NCI-H187 (cell line): ENCODE measurements around the gene SBF2.
"Not testable (repeated sequence)": the region's sequence is repeated elsewhere in the genome, so short reads cannot be mapped to it uniquely, and the experiment has no call there.

Source experiments
- DNase-seq, 2 experiments: peaks; one replicate each; lab custom pipeline; 2025; lab: John Stamatoyannopoulos, UW

Gene SBF2

GRCh38 chr11:10012068-10012467 lies 282.0 kb downstream of the SBF2 start:
- DNase-seq: no peak

- no peak for DNase-seq
Measured at GRCh38 chr11:10005955-10006525, 288.0 kb downstream of the SBF2 start.

DNA sequence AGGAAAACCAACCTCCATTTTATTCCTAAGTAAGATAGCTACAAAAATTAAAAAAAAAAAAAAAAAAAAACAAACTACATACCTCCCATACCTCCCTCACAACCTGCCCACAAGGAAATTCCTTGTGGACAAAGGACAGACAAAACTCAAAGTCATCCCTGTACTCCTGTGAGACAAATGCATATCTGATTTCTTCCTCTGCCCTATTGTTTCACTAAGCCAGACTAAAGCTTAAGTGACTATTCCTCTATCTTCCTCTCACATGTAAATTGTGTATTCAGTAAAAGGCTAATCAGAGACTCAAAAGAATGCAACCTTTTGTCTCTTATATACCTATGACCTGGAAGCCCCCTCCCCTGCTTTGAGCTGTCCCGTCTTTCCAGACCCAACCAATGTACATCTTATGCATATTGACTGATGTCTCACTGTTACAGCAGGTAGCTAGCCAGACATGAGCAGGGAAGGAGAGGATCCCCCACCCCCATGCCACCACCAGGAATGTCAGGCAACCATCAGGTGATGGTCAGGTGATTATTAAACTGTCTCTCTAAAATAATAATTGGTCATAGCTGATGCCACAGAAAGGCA lies 289.4 kb downstream of the SBF2 start:
- DNase-seq: no peak

DNA sequence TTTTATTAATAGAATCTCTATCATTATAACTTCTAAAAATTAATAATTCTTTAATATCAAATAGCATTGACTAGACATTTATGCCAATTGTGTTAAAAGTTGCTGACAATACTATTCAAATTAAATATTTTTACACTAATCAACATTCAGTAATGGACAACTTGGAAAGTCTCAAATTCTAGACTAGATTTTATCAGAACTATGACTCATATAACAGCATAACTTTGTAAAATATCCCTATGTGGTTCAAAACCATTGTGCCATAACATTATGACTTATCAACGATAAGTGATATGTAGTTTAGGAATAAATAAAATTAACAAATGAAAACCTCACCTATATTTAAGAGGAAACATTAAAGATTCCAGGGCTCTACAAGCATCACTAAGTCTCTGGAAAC lies 291.8 kb downstream of the SBF2 start:
- no peak for DNase-seq

DNA sequence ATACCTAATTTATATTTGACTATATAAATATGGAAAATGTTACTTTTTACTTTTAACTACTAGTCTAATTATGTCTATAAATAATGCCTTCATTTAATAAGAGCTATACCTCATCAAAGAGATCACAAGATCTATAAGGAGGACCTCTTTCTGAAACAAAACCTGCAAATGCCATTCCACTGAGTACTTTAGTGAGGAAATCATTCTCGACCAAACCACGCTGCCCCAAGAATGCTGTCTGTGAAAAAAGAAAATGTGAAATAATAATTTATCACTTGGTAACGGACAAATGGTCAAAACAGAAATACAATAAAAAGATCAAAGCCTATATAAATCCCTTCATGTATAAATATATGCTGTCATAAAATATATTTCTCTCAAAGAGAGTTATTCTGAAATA lies 301.7 kb downstream of the SBF2 start:
- DNase-seq: no peak

DNA sequence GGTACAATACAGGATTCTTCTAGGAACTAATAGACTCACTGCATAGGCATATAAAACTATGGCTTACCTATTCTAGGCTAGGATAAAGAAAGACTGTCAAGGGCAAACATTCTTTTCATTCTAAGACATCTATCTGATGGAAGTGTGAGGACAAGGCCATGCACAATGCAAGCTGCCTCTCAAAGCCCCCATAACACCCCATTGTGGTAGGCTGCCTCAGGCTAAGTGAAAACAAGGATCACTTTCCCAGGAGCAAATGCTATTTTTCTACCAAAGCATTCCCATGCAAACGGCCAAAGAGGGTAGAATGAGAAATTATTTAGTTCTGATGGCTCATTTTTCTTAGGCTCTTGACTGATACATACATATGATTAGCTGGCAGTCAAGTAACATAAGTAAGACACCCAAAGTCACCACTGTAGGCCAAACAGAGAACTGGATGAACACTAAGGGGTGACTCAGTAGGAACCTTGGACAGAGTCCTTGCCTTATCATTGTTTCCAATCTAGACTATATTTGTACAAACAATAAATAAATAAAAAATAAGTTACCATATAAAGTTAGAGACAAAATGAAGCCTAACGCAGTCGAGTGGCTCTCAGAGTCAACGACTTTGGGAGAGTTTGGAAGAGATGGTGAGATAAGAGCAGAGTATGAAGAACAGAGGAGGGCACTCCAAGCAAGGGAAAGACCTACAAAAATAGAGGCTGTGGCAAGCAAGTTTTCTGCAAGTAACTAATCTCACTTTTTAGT lies 303.6 kb downstream of the SBF2 start:
- no peak for DNase-seq

- not testable (repeated sequence) for DNase-seq
Measured at GRCh38 chr11:9987303-9987702, 306.7 kb downstream of the SBF2 start.

DNA sequence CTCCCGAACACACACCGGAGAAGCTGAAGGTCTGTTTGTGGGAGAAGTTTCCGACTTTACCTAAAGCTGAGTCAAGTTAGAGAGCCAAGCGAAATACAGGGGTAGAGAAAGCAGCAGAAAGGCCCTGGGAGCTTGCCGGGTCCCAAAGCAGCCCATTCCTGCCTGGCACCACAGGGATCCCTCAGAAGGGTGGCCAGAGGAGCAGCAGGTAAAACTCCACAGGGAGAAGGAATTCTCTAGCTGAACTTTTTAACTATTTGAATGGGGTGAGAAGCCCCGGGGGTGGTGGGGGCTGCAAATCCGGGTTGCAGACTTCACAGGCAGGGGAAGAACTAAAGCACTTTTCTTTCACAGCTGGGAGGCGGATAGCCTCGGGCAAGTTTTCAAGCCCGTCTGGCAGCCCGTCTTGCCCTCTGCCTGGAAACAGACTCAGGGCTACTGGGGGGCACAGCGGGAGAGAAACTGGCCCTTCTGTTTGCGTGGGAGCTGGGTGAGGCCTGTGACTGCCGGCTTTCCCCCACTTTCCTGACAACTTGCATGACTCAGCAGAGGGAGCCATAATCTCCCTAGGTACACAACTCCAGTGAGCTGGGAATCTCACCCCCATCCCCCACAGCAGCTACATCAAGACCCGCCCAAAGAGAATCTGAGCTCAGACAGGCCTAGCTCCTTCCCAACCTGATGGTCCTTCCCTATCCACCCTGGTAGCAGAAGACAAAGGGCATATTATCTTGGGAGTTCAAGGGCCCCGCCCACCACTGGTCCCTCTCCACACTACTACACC lies 311.0 kb downstream of the SBF2 start:
- DNase-seq: no peak

- no peak for DNase-seq
Measured at GRCh38 chr11:9982127-9982795, 311.8 kb downstream of the SBF2 start.

DNA sequence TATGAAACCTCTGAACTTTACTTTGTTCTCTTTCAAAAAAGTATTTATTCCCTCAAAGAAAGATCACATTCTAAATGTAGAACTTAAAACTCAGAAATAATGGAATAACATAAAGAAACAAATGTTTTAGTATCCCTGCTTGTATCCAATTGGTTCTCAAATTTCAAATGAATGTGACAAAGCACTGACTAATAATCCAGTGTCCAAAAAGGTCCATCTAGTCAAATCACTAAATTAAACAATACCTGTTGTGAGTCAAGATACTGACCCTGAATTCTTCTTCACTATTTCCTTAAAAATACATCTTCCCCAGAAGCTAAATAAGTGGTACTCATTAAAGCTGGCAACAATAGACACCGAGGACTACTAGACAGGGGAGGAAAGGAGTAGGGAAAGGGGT lies 313.1 kb downstream of the SBF2 start:
- no peak for DNase-seq

- no peak for DNase-seq
Measured at GRCh38 chr11:9977554-9977953, 316.5 kb downstream of the SBF2 start.

DNA sequence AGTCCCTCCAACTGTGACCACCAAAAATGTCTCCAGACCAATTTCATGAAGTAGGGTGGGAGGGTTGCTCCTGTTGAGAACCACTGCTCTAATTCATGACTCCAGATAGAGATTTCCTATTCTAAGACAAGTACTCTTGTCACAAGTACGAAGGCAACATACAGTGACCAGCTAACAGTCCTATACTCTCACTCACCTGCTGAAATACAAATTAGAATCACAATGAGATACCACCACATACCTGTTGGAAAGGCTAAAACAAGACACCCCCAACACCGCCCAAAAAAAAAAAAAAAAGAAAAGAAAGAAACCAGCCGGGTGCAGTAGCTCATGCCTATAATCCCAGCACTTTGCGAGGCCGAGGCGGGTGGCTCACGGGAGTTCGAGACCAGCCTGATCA lies 319.6 kb downstream of the SBF2 start:
- DNase-seq: no peak

DNA sequence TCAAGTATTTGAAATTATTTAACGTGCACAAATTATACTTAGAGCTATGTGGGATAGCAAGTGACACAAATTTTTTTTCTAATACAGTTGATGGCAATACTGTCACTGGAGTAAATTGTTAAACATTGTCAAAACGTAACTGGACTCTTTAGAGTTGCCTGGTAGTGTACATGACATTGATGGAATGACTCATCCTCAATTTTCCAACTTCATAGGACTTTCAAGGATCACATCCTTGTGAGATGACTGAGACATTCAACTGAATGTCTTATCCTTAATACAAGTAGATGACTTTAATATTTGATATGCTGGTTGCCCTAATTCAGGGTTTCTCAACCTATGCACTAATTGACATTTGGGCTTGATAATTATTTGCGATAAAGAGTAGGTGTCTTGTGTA lies 320.1 kb downstream of the SBF2 start:
- no peak for DNase-seq

- DNase-seq: peak in 1 of 2 experiments; percentile 5
Measured at GRCh38 chr11:9972989-9973388, 321.0 kb downstream of the SBF2 start.

DNA sequence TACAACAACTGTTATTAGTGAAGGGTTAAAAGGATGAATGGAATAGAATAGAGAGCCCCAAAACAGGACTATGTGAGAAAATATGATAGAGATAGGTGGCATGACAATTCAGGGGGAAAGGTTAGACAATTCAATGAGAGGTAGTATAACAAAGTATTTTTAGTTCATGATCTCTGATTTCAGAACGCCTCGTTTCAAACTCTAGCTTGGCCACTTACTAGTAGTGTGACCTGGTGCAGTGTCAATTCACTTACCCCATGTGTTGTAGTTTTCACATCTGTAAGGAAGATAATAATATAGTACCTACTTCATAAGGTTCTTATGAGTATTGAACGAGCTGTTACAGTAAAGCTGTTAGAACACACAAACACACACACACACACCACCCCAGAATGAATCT lies 322.1 kb downstream of the SBF2 start:
- DNase-seq: no peak

DNA sequence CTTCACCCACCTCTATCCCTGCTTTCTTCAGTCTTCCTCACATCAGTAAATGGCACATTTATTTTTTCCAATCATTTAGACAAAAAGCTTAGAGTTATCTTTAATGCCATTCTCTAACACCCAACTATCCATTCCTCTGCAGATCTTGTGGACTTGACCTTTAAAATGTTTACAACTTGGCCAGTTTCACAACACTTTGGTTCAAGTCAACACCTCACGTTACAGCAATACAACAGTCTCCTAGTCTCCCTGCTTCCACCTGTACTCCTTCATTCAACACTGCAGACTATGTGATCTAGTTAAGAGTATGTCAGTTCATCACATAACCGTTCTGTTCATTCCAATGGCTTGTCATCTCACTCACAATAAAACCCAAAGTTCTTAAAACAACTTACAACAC lies 325.0 kb downstream of the SBF2 start:
- no peak for DNase-seq

GRCh38 chr11:9962722-9963121 lies 331.3 kb downstream of the SBF2 start:
- DNase-seq: no peak

- no peak for DNase-seq
Measured at GRCh38 chr11:9957072-9957471, 336.9 kb downstream of the SBF2 start.

DNA sequence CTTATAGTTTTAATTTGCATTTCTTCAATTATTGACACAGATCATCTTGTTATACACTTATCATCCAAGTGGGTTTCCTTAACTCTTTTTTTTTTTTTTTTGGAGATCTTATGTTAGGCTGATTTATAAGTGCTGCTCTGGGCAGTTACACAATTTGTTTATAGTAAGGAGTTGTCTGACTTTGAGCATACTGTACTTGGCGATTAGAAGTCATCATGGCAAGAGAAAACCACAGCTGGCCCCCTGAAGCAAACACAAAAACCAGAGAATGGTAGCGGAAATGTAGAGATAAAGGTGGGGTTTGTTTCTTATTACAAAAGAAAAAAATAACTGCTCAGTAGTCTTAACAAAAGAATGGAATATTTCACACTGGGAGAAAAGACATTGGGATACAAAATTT lies 337.5 kb downstream of the SBF2 start:
- no peak for DNase-seq

DNA sequence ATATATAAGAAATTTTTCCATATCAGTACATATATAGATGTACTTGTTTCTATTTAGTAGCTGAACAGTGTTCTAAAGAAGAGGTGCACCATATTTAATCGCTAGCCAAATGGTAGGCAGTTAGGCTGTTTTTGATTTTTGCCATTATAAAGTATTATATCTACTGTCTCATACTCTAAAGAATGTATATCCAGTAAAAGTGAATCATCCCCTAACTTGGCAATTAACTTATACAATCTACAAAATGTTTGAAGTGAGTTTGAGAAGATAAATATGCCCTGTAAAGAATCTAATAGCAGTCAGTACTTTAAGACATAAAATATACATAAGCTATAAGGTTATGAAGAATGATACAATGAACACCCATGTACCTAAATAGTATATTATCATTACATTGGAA lies 338.6 kb downstream of the SBF2 start:
- DNase-seq: no peak

GRCh38 chr11:9953994-9954626 lies 339.9 kb downstream of the SBF2 start:
- no peak for DNase-seq
